Panc1 (cell line): ENCODE data around the gene SMIM38.

Source experiments
- POLR2AphosphoS5 ChIP-seq: IDR thresholded peaks from 2 replicates; pipeline ENCODE4 v1.6.1; 2012; ENCODE audit warnings: mild to moderate bottlenecking, low read depth, low read length, moderate library complexity
- SIN3A ChIP-seq: IDR thresholded peaks from 2 replicates; pipeline ENCODE4 v1.6.1; 2012; ENCODE audit warnings: low read depth, mild to moderate bottlenecking, low read length, moderate library complexity, borderline replicate concordance; ENCODE audit not compliant: insufficient read depth
- TCF7L2 ChIP-seq: IDR thresholded peaks from 2 replicates; pipeline ENCODE4 v1.6.1; 2011; ENCODE audit warnings: mild to moderate bottlenecking, low read depth, low read length, inconsistent platforms
- TF ChIP-seq, protein P1 (sequence below): fragments of 450-650 bp; IDR thresholded peaks from 2 replicates; pipeline ENCODE4 v1.5.1; 2017; ENCODE audit warnings: mild to moderate bottlenecking
- TF ChIP-seq, protein P2 (sequence below), 2 experiments: IDR thresholded peaks; 2 replicates each; pipeline ENCODE4 v1.6.1; 2011 to 2012; ENCODE audit warnings: low read depth in 2 of 2, control low read depth in 1 of 2, low read length in 1 of 2, mild to moderate bottlenecking in 1 of 2, moderate library complexity in 1 of 2; ENCODE audit not compliant: insufficient read depth in 1 of 2

DNA sequence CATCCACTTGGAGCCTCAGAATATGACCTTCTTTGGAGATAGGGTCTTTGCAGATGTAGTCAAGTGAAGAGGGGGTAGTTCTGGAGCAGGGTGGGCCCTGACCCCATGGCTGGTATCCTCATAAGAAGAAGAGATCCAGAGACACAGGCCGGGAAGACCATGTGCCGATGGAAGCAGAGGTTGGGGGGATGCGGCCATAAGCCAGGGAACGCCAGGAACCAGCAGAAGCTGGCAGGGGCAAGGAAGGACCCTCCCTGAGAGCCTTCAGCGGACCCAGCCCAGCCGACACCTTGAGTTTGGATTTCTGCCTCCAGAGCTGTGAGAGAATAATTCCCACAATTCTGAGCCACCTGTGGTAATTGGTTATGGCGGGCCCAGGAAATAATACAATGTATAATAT, 26.1 kb upstream of the SMIM38 start:
- TF ChIP-seq, protein P1, sequence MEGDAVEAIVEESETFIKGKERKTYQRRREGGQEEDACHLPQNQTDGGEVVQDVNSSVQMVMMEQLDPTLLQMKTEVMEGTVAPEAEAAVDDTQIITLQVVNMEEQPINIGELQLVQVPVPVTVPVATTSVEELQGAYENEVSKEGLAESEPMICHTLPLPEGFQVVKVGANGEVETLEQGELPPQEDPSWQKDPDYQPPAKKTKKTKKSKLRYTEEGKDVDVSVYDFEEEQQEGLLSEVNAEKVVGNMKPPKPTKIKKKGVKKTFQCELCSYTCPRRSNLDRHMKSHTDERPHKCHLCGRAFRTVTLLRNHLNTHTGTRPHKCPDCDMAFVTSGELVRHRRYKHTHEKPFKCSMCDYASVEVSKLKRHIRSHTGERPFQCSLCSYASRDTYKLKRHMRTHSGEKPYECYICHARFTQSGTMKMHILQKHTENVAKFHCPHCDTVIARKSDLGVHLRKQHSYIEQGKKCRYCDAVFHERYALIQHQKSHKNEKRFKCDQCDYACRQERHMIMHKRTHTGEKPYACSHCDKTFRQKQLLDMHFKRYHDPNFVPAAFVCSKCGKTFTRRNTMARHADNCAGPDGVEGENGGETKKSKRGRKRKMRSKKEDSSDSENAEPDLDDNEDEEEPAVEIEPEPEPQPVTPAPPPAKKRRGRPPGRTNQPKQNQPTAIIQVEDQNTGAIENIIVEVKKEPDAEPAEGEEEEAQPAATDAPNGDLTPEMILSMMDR = no peak
- TF ChIP-seq POLR2AphosphoS5 = no peak
- no peak for TF ChIP-seq SIN3A
- TF ChIP-seq, protein P2, sequence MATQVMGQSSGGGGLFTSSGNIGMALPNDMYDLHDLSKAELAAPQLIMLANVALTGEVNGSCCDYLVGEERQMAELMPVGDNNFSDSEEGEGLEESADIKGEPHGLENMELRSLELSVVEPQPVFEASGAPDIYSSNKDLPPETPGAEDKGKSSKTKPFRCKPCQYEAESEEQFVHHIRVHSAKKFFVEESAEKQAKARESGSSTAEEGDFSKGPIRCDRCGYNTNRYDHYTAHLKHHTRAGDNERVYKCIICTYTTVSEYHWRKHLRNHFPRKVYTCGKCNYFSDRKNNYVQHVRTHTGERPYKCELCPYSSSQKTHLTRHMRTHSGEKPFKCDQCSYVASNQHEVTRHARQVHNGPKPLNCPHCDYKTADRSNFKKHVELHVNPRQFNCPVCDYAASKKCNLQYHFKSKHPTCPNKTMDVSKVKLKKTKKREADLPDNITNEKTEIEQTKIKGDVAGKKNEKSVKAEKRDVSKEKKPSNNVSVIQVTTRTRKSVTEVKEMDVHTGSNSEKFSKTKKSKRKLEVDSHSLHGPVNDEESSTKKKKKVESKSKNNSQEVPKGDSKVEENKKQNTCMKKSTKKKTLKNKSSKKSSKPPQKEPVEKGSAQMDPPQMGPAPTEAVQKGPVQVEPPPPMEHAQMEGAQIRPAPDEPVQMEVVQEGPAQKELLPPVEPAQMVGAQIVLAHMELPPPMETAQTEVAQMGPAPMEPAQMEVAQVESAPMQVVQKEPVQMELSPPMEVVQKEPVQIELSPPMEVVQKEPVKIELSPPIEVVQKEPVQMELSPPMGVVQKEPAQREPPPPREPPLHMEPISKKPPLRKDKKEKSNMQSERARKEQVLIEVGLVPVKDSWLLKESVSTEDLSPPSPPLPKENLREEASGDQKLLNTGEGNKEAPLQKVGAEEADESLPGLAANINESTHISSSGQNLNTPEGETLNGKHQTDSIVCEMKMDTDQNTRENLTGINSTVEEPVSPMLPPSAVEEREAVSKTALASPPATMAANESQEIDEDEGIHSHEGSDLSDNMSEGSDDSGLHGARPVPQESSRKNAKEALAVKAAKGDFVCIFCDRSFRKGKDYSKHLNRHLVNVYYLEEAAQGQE (IDR thresholded peaks at IDR 0.05; ENCODE audit: insufficient read depth in 1 of 2, low read depth in 2 of 2, low read length in 1 of 2) = no peak
- TF ChIP-seq TCF7L2 = no peak
